Fibroblast of the aortic adventitia (primary cell): ENCODE measurements around the gene SLC22A16. TPM values are rescaled to one million over a fixed set of nuclear protein-coding genes. Genes with fewer than 3 reads are reported as not detected.
"Not testable (repeated sequence)": the region's sequence is repeated elsewhere in the genome, so short reads cannot be mapped to it uniquely, and the experiment has no call there.

Experiments
- DNase-seq: peaks from one replicate; pipeline ENCODE4 v3.0.0-alpha.2; 2010; ENCODE audit warnings: low read depth
- H3K4me3 ChIP-seq: 2 replicates; pipeline ENCODE4 v1.5.1; 2011; ENCODE audit warnings: low read depth, mild to moderate bottlenecking, control low read depth, low read length, moderate library complexity
- CTCF ChIP-seq: IDR thresholded peaks from 2 replicates; pipeline ENCODE4 v1.5.1; 2011; ENCODE audit warnings: mild to moderate bottlenecking, low read length, control low read depth, inconsistent platforms; ENCODE audit not compliant: insufficient read depth
- total RNA-seq: library from RNA; depleted of rRNA; stranded (reverse); fragments of >200 nt; gene quantifications from 2 replicates; pipeline ENCODE4 v1.2.3, GENCODE V29; 2012; ENCODE audit warnings: low replicate concordance

SLC22A16 gene
- total RNA-seq, 1 donor, result 0.09 TPM

- no peak for TF ChIP-seq CTCF
- DNase-seq, result peak; percentile 25
Observed at GRCh38 chr6:110490110-110490509, 13.7 kb upstream of the SLC22A16 start.

DNA sequence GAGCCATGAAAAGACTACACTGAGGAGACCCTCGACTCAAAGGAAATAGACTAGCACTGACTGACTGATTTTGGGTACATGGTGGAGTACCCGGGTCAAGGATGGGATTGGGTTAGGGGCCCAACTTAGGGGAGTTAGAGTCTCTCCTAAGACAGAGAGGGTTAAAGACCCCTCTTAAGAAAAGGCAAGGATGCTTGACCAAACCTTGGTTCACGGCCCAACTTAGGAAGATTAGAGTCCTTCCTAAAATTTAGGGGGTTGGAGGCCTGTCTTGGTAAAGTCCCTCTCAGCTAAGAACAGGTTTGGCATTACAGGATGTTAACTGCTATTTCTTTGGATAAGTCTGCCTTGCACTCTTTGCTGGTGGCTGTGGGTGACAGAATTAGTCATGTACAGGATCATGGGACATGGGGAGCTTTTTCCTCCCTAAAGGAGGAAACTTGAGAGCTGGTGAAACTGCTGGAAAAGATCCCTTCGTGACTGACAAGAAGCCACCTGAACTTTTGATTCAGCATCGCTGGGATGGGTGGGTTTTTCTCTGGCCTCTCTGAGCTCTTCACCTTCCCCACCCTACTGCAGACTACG is 12.3 kb upstream of the SLC22A16 start:
- H3K4me3 ChIP-seq, result no peak overlapping the region
- TF ChIP-seq CTCF, result no peak
- DNase-seq, result no peak

More at GRCh38 chr6:110490110-110490509, 13.7 kb upstream of the SLC22A16 start:
- H3K4me3 ChIP-seq, result no peak overlapping the region

DNA sequence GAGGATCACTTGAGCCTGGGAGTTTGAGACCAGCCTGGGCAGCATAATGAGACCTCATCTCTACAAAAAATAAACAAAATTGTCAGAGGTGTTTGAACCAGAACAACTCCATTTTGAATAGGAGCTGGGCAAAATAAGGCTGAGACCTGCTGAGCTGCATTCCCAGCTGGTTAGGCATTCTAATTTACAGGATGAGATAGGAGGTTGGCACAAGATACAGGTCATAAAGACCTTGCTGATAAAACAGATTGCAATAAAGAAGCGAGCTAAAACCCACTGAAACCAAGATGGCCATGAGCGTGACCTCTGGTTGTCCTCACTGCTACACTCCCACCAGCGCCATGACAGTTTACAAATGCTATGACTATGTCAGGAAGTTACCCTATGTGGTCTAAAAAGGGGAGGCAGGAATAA is 11.6 kb upstream of the SLC22A16 start:
- not testable (repeated sequence) for H3K4me3 ChIP-seq, DNase-seq

- DNase-seq, result no peak
- no peak for TF ChIP-seq CTCF
- H3K4me3 ChIP-seq, result no peak overlapping the region
Observed at GRCh38 chr6:110486756-110487155, 10.3 kb upstream of the SLC22A16 start.

GRCh38 chr6:110485491-110485890 is 9.1 kb upstream of the SLC22A16 start:
- H3K4me3 ChIP-seq, result no peak overlapping the region
- peak; percentile 7 for DNase-seq
- TF ChIP-seq CTCF, result no peak

- DNase-seq, result peak; percentile 6
- no peak overlapping the region for H3K4me3 ChIP-seq
- no peak for TF ChIP-seq CTCF
Observed at GRCh38 chr6:110484321-110484720, 7.9 kb upstream of the SLC22A16 start.

DNA sequence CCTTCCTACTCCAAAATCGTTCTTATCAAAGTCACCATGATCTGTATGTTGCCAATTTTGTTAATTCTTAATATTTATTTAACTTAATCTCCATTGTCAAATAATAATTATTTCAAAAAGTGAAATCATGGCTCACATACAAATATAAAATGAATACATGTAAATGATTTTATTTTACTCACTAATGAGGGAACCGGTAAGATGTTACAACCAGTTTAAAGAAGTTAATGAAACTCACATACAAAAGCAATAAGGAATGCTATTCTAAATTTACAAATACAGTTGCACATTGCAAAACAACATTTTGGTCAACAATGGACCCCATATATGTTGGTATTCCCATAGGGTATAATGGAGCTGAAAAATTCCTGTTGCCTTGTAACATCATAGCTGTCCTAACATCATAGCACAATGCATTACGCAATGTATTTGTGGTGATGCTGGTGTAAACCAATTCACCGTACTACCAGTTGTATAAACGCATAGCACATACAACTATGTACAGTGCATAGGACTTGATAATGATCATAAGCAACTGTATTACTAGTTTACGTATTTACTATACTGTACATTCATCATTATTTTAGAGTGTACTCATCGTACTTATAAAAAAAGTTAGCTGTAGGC is 6.5 kb upstream of the SLC22A16 start:
- DNase-seq, result no peak

More for the DNA sequence above, 6.5 kb upstream of the SLC22A16 start:
- no peak overlapping the region for H3K4me3 ChIP-seq
- no peak for TF ChIP-seq CTCF
